Prostate gland (tissue), 2 donors: Measurements from ENCODE around the gene FBXO15.

ENCODE experiments used
- POLR2A ChIP-seq: fragments of 450-650 bp; IDR thresholded peaks from one replicate; pipeline ENCODE4 v1.6.1; 2016; ENCODE audit warnings: antibody characterized with exemption, mild to moderate bottlenecking
- POLR2AphosphoS5 ChIP-seq: sonication (generic); formaldehyde crosslinking; IDR thresholded peaks from one replicate; pipeline ENCODE4 v1.6.1; 2017; ENCODE audit warnings: antibody characterized with exemption
- TF ChIP-seq, protein P1 (sequence below), 4 experiments: fragments of 200-600 bp in 2 of 4; fragments of 450-650 bp in 2 of 4; sonication (generic) in 2 of 4; IDR thresholded peaks; 1 replicate in 3 of 4; 2 replicates in 1 of 4; pipeline ENCODE4 v1.5.1; 2016 to 2019; ENCODE audit warnings: antibody characterized with exemption in 4 of 4, mild to moderate bottlenecking in 2 of 4, moderate library complexity in 2 of 4

DNA sequence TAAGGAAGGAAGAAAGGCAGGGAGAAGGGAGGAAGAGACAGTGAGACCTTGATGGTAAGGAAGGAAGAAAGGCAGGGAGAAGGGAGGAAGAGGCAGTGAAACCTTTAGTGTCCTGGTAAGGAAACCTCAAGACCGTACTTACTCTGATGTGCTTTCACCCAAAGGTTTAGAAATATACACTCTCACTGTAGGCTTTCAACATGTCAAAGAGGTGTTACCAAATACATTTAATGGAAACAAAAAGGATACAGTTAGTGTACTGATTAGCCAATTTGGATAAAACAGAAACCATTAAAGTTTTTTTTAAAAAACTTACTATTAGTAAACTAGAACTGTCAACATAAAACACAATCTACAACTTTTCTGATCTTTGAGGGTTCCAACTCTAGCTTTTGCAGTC lies 7.1 kb downstream of the FBXO15 start:
- TF ChIP-seq, protein P1, sequence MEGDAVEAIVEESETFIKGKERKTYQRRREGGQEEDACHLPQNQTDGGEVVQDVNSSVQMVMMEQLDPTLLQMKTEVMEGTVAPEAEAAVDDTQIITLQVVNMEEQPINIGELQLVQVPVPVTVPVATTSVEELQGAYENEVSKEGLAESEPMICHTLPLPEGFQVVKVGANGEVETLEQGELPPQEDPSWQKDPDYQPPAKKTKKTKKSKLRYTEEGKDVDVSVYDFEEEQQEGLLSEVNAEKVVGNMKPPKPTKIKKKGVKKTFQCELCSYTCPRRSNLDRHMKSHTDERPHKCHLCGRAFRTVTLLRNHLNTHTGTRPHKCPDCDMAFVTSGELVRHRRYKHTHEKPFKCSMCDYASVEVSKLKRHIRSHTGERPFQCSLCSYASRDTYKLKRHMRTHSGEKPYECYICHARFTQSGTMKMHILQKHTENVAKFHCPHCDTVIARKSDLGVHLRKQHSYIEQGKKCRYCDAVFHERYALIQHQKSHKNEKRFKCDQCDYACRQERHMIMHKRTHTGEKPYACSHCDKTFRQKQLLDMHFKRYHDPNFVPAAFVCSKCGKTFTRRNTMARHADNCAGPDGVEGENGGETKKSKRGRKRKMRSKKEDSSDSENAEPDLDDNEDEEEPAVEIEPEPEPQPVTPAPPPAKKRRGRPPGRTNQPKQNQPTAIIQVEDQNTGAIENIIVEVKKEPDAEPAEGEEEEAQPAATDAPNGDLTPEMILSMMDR (IDR thresholded peaks at IDR 0.05): no peak
- no peak for TF ChIP-seq POLR2AphosphoS5
- no peak for TF ChIP-seq POLR2A
